Mesenchymal stem cell (in vitro differentiated cells and primary cell): Measurements from ENCODE around the gene VPS9D1.

ENCODE experiments used
- DNase-seq: peaks from one replicate; pipeline ENCODE4 v3.0.0-alpha.2; 2013
- H2AFZ ChIP-seq: one replicate; pipeline ENCODE4 v1.6.1; 2013; ENCODE audit warnings: low read depth, mild to moderate bottlenecking, control low read depth, inconsistent platforms, low read length, moderate library complexity
- H2AK5ac ChIP-seq: 2 replicates; pipeline ENCODE4 v1.6.1; 2013; ENCODE audit warnings: low read length, moderate library complexity, mild to moderate bottlenecking, inconsistent platforms; ENCODE audit not compliant: severe bottlenecking
- H2BK120ac ChIP-seq: one replicate; pipeline ENCODE4 v1.6.1; 2013; ENCODE audit warnings: low read depth, mild to moderate bottlenecking, inconsistent platforms, low read length, moderate library complexity
- H2BK12ac ChIP-seq, 2 experiments: one replicate each; pipeline ENCODE4 v1.6.1; 2013; ENCODE audit warnings: inconsistent platforms in 2 of 2, low read length in 2 of 2, mild to moderate bottlenecking in 2 of 2, moderate library complexity in 2 of 2, control low read depth in 1 of 2
- H2BK15ac ChIP-seq: one replicate; pipeline ENCODE4 v1.6.1; 2013; ENCODE audit warnings: mild to moderate bottlenecking, low read depth, inconsistent platforms; ENCODE audit not compliant: poor library complexity, severe bottlenecking
- H2BK5ac ChIP-seq: 2 replicates; pipeline ENCODE4 v1.6.1; 2013; ENCODE audit warnings: low read depth, mild to moderate bottlenecking, low read length, control low read depth, inconsistent platforms; ENCODE audit not compliant: poor library complexity, severe bottlenecking
- H3K14ac ChIP-seq, 2 experiments: one replicate each; pipeline ENCODE4 v1.6.1; 2013; ENCODE audit warnings: inconsistent platforms in 2 of 2, low read length in 2 of 2, control low read depth in 1 of 2, mild to moderate bottlenecking in 1 of 2, moderate library complexity in 1 of 2
- H3K18ac ChIP-seq, 2 experiments: one replicate each; pipeline ENCODE4 v1.6.1; 2013; ENCODE audit warnings: inconsistent platforms in 2 of 2, low read length in 2 of 2, control low read depth in 1 of 2, low read depth in 1 of 2, mild to moderate bottlenecking in 1 of 2
- H3K23ac ChIP-seq, 2 experiments: one replicate each; pipeline ENCODE4 v1.6.1; 2013; ENCODE audit warnings: inconsistent platforms in 2 of 2, low read length in 2 of 2, mild to moderate bottlenecking in 2 of 2, moderate library complexity in 2 of 2, control low read depth in 1 of 2
- H3K27ac ChIP-seq: 2 replicates; pipeline ENCODE4 v1.5.1; 2013; ENCODE audit warnings: mild to moderate bottlenecking, moderate library complexity, low read length, control low read depth, inconsistent platforms; ENCODE audit not compliant: poor library complexity, severe bottlenecking
- H3K27me3 ChIP-seq, 2 experiments: 2 replicates each; pipeline versions ENCODE4 v1.6.1 to v1.7.0; 2013; ENCODE audit warnings: low read length in 2 of 2, mild to moderate bottlenecking in 2 of 2, moderate library complexity in 2 of 2, control low read depth in 1 of 2, inconsistent platforms in 1 of 2; ENCODE audit not compliant: control insufficient read depth in 1 of 2, insufficient read depth in 1 of 2
- H3K36me3 ChIP-seq, 2 experiments: 2 replicates each; pipeline versions ENCODE4 v1.6.1 to v1.7.0; 2013; ENCODE audit warnings: low read length in 2 of 2, control low read depth in 1 of 2, inconsistent platforms in 1 of 2, low read depth in 1 of 2, mild to moderate bottlenecking in 1 of 2; ENCODE audit not compliant: insufficient read depth in 2 of 2, control insufficient read depth in 1 of 2
- H3K4ac ChIP-seq, 2 experiments: one replicate each; pipeline ENCODE4 v1.6.1; 2013; ENCODE audit warnings: inconsistent platforms in 2 of 2, low read length in 2 of 2, mild to moderate bottlenecking in 2 of 2, moderate library complexity in 2 of 2, control low read depth in 1 of 2, low read depth in 1 of 2
- H3K4me1 ChIP-seq: 2 replicates; pipeline ENCODE4 v1.6.1; 2013; ENCODE audit warnings: low read depth, low read length, control low read depth; ENCODE audit not compliant: control insufficient read depth, insufficient read depth
- H3K4me2 ChIP-seq: 2 replicates; pipeline ENCODE4 v1.6.1; 2013; ENCODE audit warnings: low read length, mild to moderate bottlenecking, inconsistent platforms; ENCODE audit not compliant: poor library complexity, severe bottlenecking
- H3K4me3 ChIP-seq, 2 experiments: 2 replicates each; pipeline versions ENCODE4 v1.5.1 to v1.7.0; 2013; ENCODE audit warnings: low read length in 2 of 2, mild to moderate bottlenecking in 2 of 2, control low read depth in 1 of 2, low read depth in 1 of 2; ENCODE audit not compliant: insufficient read depth in 1 of 2
- H3K79me1 ChIP-seq: replicated peaks from 2 replicates; pipeline ENCODE4 v1.6.1; 2013; ENCODE audit warnings: mild to moderate bottlenecking, control low read depth, low read length, inconsistent platforms; ENCODE audit not compliant: poor library complexity, severe bottlenecking
- H3K9ac ChIP-seq: 2 replicates; pipeline ENCODE4 v1.7.0; 2013; ENCODE audit warnings: mild to moderate bottlenecking, low read length, moderate library complexity
- H3K9me3 ChIP-seq: 2 replicates; pipeline ENCODE4 v1.7.0; 2013; ENCODE audit warnings: mild to moderate bottlenecking, low read length; ENCODE audit not compliant: control insufficient read depth
- H4K8ac ChIP-seq: one replicate; pipeline ENCODE4 v1.6.1; 2013; ENCODE audit warnings: inconsistent platforms, mild to moderate bottlenecking, low read length, moderate library complexity
- H4K91ac ChIP-seq: one replicate; pipeline ENCODE4 v1.6.1; 2013; ENCODE audit warnings: mild to moderate bottlenecking, low read length, inconsistent platforms
- WGBS: methylation state at CpG from one replicate; pipeline ENCODE4 v1.1.7; 2013; ENCODE audit warnings: mixed read lengths; 5-methylcytosine and 5-hydroxymethylcytosine counted together

Gene VPS9D1

DNA sequence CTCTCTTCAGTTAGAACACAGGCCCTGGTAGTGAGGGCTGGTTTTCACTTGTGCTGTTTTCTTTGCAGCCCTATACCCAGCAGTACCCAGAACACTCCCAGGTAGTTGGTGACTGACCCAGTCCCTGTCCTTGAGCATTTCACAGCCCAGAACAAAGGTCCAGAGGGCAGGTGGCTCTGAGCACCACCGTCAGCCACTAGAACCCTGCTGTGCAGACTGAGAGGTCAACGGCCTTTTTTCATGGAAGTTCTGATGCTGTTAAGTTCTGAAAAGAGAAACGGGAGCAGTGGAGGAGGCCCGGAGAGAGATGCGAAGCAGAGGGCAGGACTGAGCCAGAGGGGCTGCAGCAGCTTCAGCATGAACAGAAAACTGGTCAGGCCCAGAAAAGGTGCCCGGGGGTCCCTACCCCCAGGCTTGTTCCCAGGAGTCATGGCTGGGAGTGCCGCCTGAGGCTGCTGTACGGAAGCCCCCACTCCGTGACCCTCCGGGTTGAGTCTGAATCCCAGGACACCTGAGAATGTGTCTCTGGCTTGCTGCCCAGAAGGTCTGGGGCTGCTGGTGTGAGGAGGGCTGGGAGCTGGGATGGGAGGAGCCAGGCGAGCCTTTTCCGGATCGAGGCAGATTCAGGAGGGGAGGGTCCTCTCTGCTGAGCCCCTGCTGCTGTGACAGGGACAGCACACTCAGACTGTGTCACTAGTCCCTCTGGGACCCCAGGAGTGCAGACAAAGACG lies 9.3 kb upstream of the VPS9D1 start:
- H3K18ac ChIP-seq = no peak overlapping the region
- no peak overlapping the region for H2BK120ac ChIP-seq
- no peak overlapping the region for H2BK15ac ChIP-seq
- H3K9me3 ChIP-seq = no peaks in the 10 kb centered on the region
- H2AK5ac ChIP-seq = no peak overlapping the region
- no peak overlapping the region for H3K9ac ChIP-seq
- no peak overlapping the region for H3K4me3 ChIP-seq
- WGBS = 78% methylated on average over 14 of the region's 14 CpGs
- H3K27me3 ChIP-seq = no peaks in the 10 kb centered on the region
- no peak overlapping the region for H3K14ac ChIP-seq
- H3K4me2 ChIP-seq = no peak overlapping the region
- H3K4me1 ChIP-seq = peaks cover 5% of the 10 kb centered on the region
- no peak overlapping the region for H3K23ac ChIP-seq
- H3K27ac ChIP-seq = no peak overlapping the region
- no peak overlapping the region for H3K4ac ChIP-seq
- H2BK12ac ChIP-seq = no peak overlapping the region
- no peak overlapping the region for H4K8ac ChIP-seq
- peaks cover 48% of the 10 kb centered on the region for H3K79me1 ChIP-seq
- peaks cover 77 to 84% of the 10 kb centered on the region in 2 experiments for H3K36me3 ChIP-seq
- no peak overlapping the region for H4K91ac ChIP-seq
- H2BK5ac ChIP-seq = no peak overlapping the region
- no peak overlapping the region for H2AFZ ChIP-seq
- DNase-seq = no peak

DNA sequence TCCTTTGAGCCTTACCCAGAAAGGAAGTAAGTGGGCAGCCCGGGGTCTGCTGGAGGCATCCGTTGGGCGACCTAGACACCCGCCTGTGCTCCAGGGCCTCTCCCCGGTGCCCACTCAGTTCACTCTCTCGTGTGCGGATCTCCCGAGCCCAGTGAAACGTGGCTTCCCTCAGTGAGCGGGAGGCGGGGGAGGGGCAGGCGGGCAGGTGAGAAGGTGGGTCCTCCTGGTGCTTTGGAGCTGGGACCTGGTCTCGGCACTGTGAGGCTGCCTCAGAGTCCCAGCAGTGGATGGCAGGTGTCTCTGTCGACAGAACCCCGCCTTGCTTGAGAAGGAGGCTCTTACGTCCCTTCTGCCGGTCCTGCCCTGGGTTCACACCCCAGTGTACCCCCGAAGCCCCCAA lies 8.6 kb upstream of the VPS9D1 start:
- Histone ChIP-seq H2BK12ac (no peak overlapping the region), H3K23ac (no peak overlapping the region), H2AFZ (no peak overlapping the region), H3K4me3 (no peak overlapping the region), H3K9me3 (no peaks in the 10 kb centered on the region), H3K4me1 (peaks cover 7% of the 10 kb centered on the region), H3K27me3 (no peaks in the 10 kb centered on the region), H3K79me1 (peaks cover 47% of the 10 kb centered on the region), H3K14ac (no peak overlapping the region), H4K8ac (no peak overlapping the region), H3K9ac (no peak overlapping the region), H3K18ac (no peak overlapping the region), H2BK15ac (no peak overlapping the region), H2AK5ac (no peak overlapping the region), H2BK5ac (no peak overlapping the region), H3K4ac (no peak overlapping the region), H2BK120ac (no peak overlapping the region), H3K27ac (no peak overlapping the region), H3K4me2 (no peak overlapping the region), H3K36me3 (peaks cover 76 to 82% of the 10 kb centered on the region in 2 experiments), H4K91ac (no peak overlapping the region)
- 94% methylated on average over 18 of the region's 18 CpGs for WGBS
- no peak for DNase-seq

DNA sequence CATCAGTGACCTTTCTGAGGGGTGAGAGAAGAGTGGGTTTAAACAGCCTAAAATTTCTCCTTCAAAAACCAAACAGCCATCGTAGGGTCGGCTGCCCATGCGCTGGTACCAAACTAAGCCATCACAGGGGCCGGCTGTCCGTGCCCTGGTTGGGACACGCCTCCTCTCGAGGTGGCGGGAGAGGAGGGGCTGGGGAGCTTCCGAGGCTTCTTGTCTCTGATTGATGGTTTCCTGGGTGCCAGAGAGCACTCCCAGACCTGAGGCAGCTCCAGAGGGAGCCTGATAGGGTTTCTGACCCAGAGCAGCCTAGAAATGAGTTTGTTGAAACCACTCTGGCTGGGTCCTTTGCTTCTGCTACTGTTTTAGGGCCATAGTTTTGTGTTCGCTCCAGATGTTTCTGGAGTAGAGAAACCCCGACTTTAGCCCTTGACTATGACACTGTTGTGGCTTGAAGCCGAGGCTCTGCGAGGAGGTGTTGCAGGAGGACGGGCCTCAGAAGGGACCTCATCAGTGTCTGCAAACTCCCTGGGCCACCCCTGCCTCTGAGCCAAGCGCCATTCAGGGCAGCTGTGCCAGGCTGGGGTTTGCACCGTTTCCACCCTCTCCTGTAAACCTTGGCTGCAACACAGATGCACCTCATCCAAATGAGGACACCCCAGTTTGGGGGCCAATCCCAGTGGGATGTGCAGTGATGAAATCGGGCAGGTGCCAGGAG lies 6.9 kb upstream of the VPS9D1 start:
- H4K91ac ChIP-seq = peak overlapping the region; percentile 18

More for the DNA sequence above, 6.9 kb upstream of the VPS9D1 start:
- H3K27me3 ChIP-seq = no peaks in the 10 kb centered on the region
- no peak overlapping the region for H2AFZ ChIP-seq
- no peak overlapping the region for H2BK5ac ChIP-seq
- no peak overlapping the region for H2BK15ac ChIP-seq
- H3K36me3 ChIP-seq = peaks cover 77 to 82% of the 10 kb centered on the region in 2 experiments
- H3K14ac ChIP-seq = no peak overlapping the region
- H3K9ac ChIP-seq = no peak overlapping the region
- no peak overlapping the region for H3K27ac ChIP-seq
- no peak overlapping the region for H3K4me3 ChIP-seq
- no peak overlapping the region for H2AK5ac ChIP-seq
- H3K4me1 ChIP-seq = peaks cover 24% of the 10 kb centered on the region
- no peak overlapping the region for H2BK12ac ChIP-seq
- 86% methylated on average over 17 of the region's 17 CpGs for WGBS
- H2BK120ac ChIP-seq = no peak overlapping the region
- H4K8ac ChIP-seq = no peak overlapping the region
- DNase-seq = no peak
- H3K18ac ChIP-seq = no peak overlapping the region
- H3K9me3 ChIP-seq = no peaks in the 10 kb centered on the region
- no peak overlapping the region for H3K4me2 ChIP-seq
- peaks cover 41% of the 10 kb centered on the region for H3K79me1 ChIP-seq
- no peak overlapping the region for H3K23ac ChIP-seq
- no peak overlapping the region for H3K4ac ChIP-seq
